Neuronal stem cell (in vitro differentiated cells): ENCODE data around the gene MBIP.
"Not testable (repeated sequence)": the region's sequence is repeated elsewhere in the genome, so short reads cannot be mapped to it uniquely, and the experiment has no call there.

Experiments used
- DNase-seq: peaks from one replicate; pipeline ENCODE4 v3.0.0-alpha.2; 2013; ENCODE audit warnings: low spot score
- H2AFZ ChIP-seq: one replicate; pipeline ENCODE4 v1.6.1; 2013; ENCODE audit warnings: mild to moderate bottlenecking, low read length, inconsistent platforms
- H2AK5ac ChIP-seq: 2 replicates; pipeline ENCODE4 v1.6.1; 2013; ENCODE audit warnings: low read depth, mild to moderate bottlenecking, inconsistent platforms, low read length, moderate library complexity, mixed read lengths
- H2BK120ac ChIP-seq: 2 replicates; pipeline ENCODE4 v1.6.1; 2013; ENCODE audit warnings: low read depth, mild to moderate bottlenecking, inconsistent platforms, low read length, moderate library complexity, mixed read lengths
- H2BK12ac ChIP-seq: one replicate; pipeline ENCODE4 v1.6.1; 2013; ENCODE audit warnings: low read length, inconsistent platforms
- H2BK15ac ChIP-seq: 2 replicates; pipeline ENCODE4 v1.6.1; 2013; ENCODE audit warnings: mild to moderate bottlenecking, low read length, inconsistent platforms, mixed read lengths
- H2BK5ac ChIP-seq: one replicate; pipeline ENCODE4 v1.6.1; 2013; ENCODE audit warnings: inconsistent platforms, mild to moderate bottlenecking, low read length, moderate library complexity
- H3K14ac ChIP-seq: one replicate; pipeline ENCODE4 v1.6.1; 2013; ENCODE audit warnings: low read length, inconsistent platforms
- H3K18ac ChIP-seq: 2 replicates; pipeline ENCODE4 v1.6.1; 2013; ENCODE audit warnings: low read length, inconsistent platforms
- H3K23ac ChIP-seq: 2 replicates; pipeline ENCODE4 v1.6.1; 2013; ENCODE audit warnings: low read depth, mild to moderate bottlenecking, mixed read lengths, low read length, inconsistent platforms; ENCODE audit not compliant: poor library complexity
- H3K27ac ChIP-seq: replicated peaks from 3 replicates; pipeline ENCODE4 v1.5.1; 2013; ENCODE audit warnings: low read length, inconsistent platforms
- H3K27me3 ChIP-seq, 3 experiments: 2 replicates each; pipeline ENCODE4 v1.6.1; 2013; ENCODE audit warnings: low read length in 3 of 3, mild to moderate bottlenecking in 2 of 3, inconsistent platforms in 1 of 3, low read depth in 1 of 3, mixed read lengths in 1 of 3, moderate library complexity in 1 of 3; ENCODE audit not compliant: control insufficient read depth in 3 of 3, insufficient read depth in 3 of 3
- H3K36me3 ChIP-seq, 2 donors: replicated peaks in 1 of 2; 2 replicates each; pipeline ENCODE4 v1.6.1; 2013; ENCODE audit warnings: low read length in 2 of 2; ENCODE audit not compliant: control insufficient read depth in 2 of 2, insufficient read depth in 2 of 2
- H3K4ac ChIP-seq: 2 replicates; pipeline ENCODE4 v1.6.1; 2013; ENCODE audit warnings: inconsistent platforms, mild to moderate bottlenecking, low read length, moderate library complexity
- H3K4me1 ChIP-seq, 2 donors: 1 replicate in 1 of 2; 2 replicates in 1 of 2; pipeline ENCODE4 v1.6.1; 2013; ENCODE audit warnings: low read length in 2 of 2, low read depth in 1 of 2; ENCODE audit not compliant: control insufficient read depth in 2 of 2, insufficient read depth in 1 of 2
- H3K4me2 ChIP-seq: one replicate; pipeline ENCODE4 v1.6.1; 2013; ENCODE audit warnings: mild to moderate bottlenecking, low read length, inconsistent platforms; ENCODE audit not compliant: insufficient read depth, poor library complexity, severe bottlenecking
- H3K4me3 ChIP-seq, 2 donors: 2 replicates each; pipeline ENCODE4 v1.5.1; 2013; ENCODE audit warnings: low read length in 2 of 2, mild to moderate bottlenecking in 2 of 2, inconsistent platforms in 1 of 2, moderate library complexity in 1 of 2
- H3K79me1 ChIP-seq: one replicate; pipeline ENCODE4 v1.6.1; 2013; ENCODE audit warnings: low read depth, mild to moderate bottlenecking, inconsistent platforms, low read length, moderate library complexity
- H3K9ac ChIP-seq: one replicate; pipeline ENCODE4 v1.6.1; 2013; ENCODE audit warnings: mild to moderate bottlenecking, low read depth, low read length, inconsistent platforms; ENCODE audit not compliant: poor library complexity
- H3K9me3 ChIP-seq, 2 donors: replicated peaks in 1 of 2; 2 replicates each; pipeline versions ENCODE3 to v1.6.1; 2013; ENCODE audit warnings: low read length in 2 of 2, mild to moderate bottlenecking in 2 of 2, inconsistent platforms in 1 of 2, low read depth in 1 of 2, mixed read lengths in 1 of 2, moderate library complexity in 1 of 2; ENCODE audit not compliant: control insufficient read depth in 2 of 2, insufficient read depth in 1 of 2
- H4K8ac ChIP-seq: one replicate; pipeline ENCODE4 v1.6.1; 2013; ENCODE audit warnings: low read depth, mild to moderate bottlenecking, inconsistent platforms, low read length, moderate library complexity
- H4K91ac ChIP-seq: one replicate; pipeline ENCODE4 v1.6.1; 2013; ENCODE audit warnings: low read length, low read depth, mild to moderate bottlenecking, inconsistent platforms; ENCODE audit not compliant: poor library complexity
- WGBS, 2 donors: extraction: QIAGEN DNeasy Blood & Tissue Kit; methylation state at CpG; one replicate each; pipeline ENCODE4 v1.1.7; 2013; ENCODE audit warnings: missing lambda C conversion rate in 2 of 2, mixed read lengths in 1 of 2; ENCODE audit not compliant: insufficient read length in 2 of 2, insufficient replicate concordance in 1 of 2; ENCODE audit errors: extremely low coverage in 2 of 2; 5-methylcytosine and 5-hydroxymethylcytosine counted together

Gene MBIP

GRCh38 chr14:36346052-36346451 lies 25.6 kb upstream of the MBIP start:
- Histone ChIP-seq H4K91ac (no peak overlapping the region), H3K27me3 (peaks cover 0 to 41% (median 0%) of the 10 kb centered on the region in 3 experiments), H3K27ac (peak overlapping the region; percentile 14), H3K4me2 (no peak overlapping the region), H4K8ac (no peak overlapping the region), H3K36me3 (no peaks in the 10 kb centered on the region), H3K4me1 (peaks cover 2 to 16% of the 10 kb centered on the region in 2 donors), H2BK5ac (no peak overlapping the region), H2BK12ac (no peak overlapping the region), H3K23ac (no peak overlapping the region), H2AFZ (no peak overlapping the region), H3K18ac (no peak overlapping the region), H3K4ac (no peak overlapping the region), H3K79me1 (no peaks in the 10 kb centered on the region), H2AK5ac (no peak overlapping the region), H3K14ac (no peak overlapping the region), H3K4me3 (no peak overlapping the region), H2BK120ac (no peak overlapping the region), H3K9ac (no peak overlapping the region), H3K9me3 (no peaks in the 10 kb centered on the region), H2BK15ac (no peak overlapping the region)
- no CpG with 5 or more reads among the region's 2 CpGs for WGBS, 2 donors
- no peak for DNase-seq

GRCh38 chr14:36344211-36344610 lies 23.8 kb upstream of the MBIP start:
- Histone ChIP-seq H3K4ac (no peak overlapping the region), H3K27ac (no peak overlapping the region), H3K23ac (no peak overlapping the region), H4K91ac (no peak overlapping the region), H2AFZ (no peak overlapping the region), H2BK12ac (no peak overlapping the region), H3K79me1 (no peaks in the 10 kb centered on the region), H3K9ac (no peak overlapping the region), H2BK15ac (no peak overlapping the region), H3K18ac (no peak overlapping the region), H3K14ac (no peak overlapping the region), H3K4me1 (peaks cover 2 to 13% of the 10 kb centered on the region in 2 donors), H3K9me3 (no peaks in the 10 kb centered on the region), H3K36me3 (no peaks in the 10 kb centered on the region), H2BK5ac (no peak overlapping the region), H4K8ac (no peak overlapping the region), H2AK5ac (no peak overlapping the region), H2BK120ac (no peak overlapping the region), H3K27me3 (peaks cover 0 to 30% (median 0%) of the 10 kb centered on the region in 3 experiments), H3K4me3 (no peak overlapping the region), H3K4me2 (no peak overlapping the region)
- DNase-seq = no peak
- WGBS, 2 donors = no CpG with 5 or more reads among the region's 2 CpGs

- H3K79me1 ChIP-seq, H3K4ac ChIP-seq, H2BK120ac ChIP-seq, H2BK15ac ChIP-seq, H3K4me1 ChIP-seq, H2BK5ac ChIP-seq, H3K4me2 ChIP-seq, H3K4me3 ChIP-seq, H3K18ac ChIP-seq, H3K9me3 ChIP-seq, H2BK12ac ChIP-seq, H3K9ac ChIP-seq, H3K23ac ChIP-seq, H3K36me3 ChIP-seq, DNase-seq, H2AFZ ChIP-seq, H4K91ac ChIP-seq, H4K8ac ChIP-seq, H3K14ac ChIP-seq, H2AK5ac ChIP-seq, H3K27ac ChIP-seq: not testable (repeated sequence)
- WGBS, 2 donors = no CpG with 5 or more reads among the region's 5 CpGs
- H3K27me3 ChIP-seq = peaks cover 0 to 37% (median 0%) of the 10 kb centered on the region in 3 experiments
These were observed 21.4 kb upstream of the MBIP start for GRCh38 chr14:36341811-36342210.

GRCh38 chr14:36340276-36340890 lies 19.9 kb upstream of the MBIP start:
- Histone ChIP-seq H2BK15ac (no peak overlapping the region), H3K9ac (no peak overlapping the region), H3K14ac (no peak overlapping the region)

More at GRCh38 chr14:36340276-36340890, 19.9 kb upstream of the MBIP start:
- Histone ChIP-seq H3K23ac (no peak overlapping the region), H4K91ac (no peak overlapping the region), H3K4ac (no peak overlapping the region), H2AFZ (no peak overlapping the region), H3K27me3 (peaks cover 0 to 35% (median 0%) of the 10 kb centered on the region in 3 experiments), H3K4me3 (no peak overlapping the region), H2BK12ac (no peak overlapping the region), H3K4me2 (no peak overlapping the region), H3K79me1 (no peaks in the 10 kb centered on the region), H2AK5ac (no peak overlapping the region), H2BK120ac (no peak overlapping the region), H4K8ac (no peak overlapping the region), H3K18ac (no peak overlapping the region), H3K4me1 (peaks cover 2 to 3% of the 10 kb centered on the region in 2 donors), H3K27ac (no peak overlapping the region), H3K36me3 (no peaks in the 10 kb centered on the region), H2BK5ac (no peak overlapping the region), H3K9me3 (no peaks in the 10 kb centered on the region)
- DNase-seq = no peak
